Activated CD8-positive, alpha-beta memory T cell treated with anti-CD3 and anti-CD28 coated beads for 24 hours (primary cell): ENCODE measurements around the gene SLC9A7.
"Not testable (repeated sequence)": the region's sequence is repeated elsewhere in the genome, so short reads cannot be mapped to it uniquely, and the experiment has no call there.

ENCODE experiments used
- DNase-seq: peaks from one replicate; pipeline ENCODE4 v3.0.0-alpha.2; 2020

The SLC9A7 gene

DNA sequence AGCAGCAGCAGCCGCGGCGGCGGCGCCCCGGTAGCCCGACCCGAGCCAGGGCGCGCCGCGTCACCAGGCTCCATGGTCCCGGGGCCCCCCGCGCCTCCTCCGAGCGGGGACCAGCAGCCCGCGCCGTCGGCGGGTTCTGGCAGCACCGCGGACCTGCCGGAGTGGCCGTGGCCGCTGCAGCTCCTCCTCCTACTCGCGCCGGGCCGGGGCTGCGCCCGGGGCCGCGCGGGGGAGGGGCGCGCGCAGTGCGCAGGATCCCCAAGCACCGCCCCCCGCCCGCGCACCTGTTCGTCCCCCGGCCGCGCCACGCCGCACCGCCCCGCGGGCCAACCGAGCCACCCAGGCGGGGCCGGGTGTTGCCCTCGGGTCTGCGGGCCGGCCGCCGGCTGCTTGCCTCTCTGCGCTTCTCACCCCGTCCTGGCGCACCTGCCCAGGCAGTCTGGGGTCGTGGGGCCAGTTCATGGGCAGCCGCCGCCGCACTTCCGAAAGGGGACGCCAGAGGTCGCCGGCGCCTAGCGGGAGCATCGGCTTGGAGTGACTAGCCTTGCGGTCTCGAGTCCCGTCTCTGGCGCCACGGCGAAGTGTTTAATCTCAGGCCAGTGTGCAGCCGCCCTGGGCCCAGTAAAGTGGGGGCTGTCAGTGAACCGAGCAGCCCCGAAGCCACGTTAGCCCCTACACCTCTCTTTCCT lies at the start of gene SLC9A7:
Gene SLC9A7, minus strand, starts transcription at position 163 of the 689 bp plus-strand sequence. Its CDS starts 89 bp downstream, at position 74.
- DNase-seq: peak; percentile 94

- no peak for DNase-seq
Observed at GRCh38 chrX:46805270-46805669, 46.4 kb upstream of the SLC9A7 start.

GRCh38 chrX:46803140-46803539 lies 44.2 kb upstream of the SLC9A7 start:
- no peak for DNase-seq

DNA sequence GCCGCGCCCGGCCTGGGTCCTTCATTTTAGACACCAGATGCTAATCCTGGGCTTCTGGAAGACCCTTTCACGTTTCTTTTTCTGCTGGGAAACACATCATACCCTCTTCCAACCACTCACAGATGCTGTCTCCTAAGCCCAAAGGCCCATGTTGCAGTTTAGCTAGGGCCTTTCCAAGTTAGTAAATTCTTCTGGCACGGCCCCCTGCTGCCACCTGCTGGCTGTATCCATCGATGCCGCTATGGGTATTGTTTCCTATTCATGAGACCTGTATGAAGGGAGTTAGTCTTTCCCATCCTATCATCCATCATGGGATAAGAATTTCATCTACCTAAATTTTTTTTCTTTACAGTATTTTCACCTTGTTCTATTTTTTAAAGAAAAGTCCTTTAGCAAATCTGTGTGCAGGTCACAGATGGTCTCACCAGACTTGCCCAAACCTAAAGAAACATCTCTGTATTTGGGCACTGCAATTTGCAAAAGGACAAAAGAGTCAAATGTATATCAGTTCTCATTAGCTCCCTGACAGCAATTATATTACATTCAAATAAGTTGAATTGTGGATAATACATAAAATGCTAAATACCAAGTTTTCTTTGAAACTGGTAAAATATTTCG lies 37.8 kb upstream of the SLC9A7 start:
- peak; percentile 87 for DNase-seq

DNA sequence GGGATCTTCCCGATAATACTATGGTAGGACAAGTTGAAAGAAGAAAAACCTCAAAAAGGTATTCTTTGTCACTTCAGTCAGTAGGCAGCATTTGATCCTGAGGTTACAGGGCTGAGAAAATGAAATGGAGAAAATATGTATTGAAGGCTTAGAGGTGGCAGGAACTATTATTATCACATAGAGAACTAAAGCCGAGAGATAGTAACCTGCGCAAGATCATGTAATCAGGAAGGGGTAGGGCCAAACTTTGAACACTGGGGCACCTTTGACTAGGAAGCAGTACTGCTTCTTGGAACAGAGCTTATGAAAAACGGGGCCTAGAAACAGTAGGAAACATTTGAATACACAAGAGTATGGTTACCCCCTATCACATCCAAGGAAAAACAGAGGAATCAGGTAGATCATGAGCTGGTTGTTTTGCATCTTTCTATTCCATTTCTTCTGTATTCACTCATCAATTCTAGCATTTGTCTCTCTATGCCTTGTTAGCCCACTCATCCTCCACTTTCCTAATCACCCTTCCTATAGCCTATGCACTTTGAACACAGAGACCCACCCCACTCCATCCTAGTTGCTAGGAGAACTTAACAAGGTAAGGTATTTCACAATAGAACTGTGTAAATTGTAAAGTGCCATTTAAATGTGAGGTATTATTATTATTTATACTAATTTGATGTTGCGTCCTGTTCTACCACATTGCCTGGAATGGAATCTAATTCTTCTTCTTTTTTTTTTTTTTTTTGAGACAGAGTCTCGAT lies 34.6 kb upstream of the SLC9A7 start:
- no peak for DNase-seq

GRCh38 chrX:46792810-46793188 lies 33.9 kb upstream of the SLC9A7 start:
- no peak for DNase-seq

DNA sequence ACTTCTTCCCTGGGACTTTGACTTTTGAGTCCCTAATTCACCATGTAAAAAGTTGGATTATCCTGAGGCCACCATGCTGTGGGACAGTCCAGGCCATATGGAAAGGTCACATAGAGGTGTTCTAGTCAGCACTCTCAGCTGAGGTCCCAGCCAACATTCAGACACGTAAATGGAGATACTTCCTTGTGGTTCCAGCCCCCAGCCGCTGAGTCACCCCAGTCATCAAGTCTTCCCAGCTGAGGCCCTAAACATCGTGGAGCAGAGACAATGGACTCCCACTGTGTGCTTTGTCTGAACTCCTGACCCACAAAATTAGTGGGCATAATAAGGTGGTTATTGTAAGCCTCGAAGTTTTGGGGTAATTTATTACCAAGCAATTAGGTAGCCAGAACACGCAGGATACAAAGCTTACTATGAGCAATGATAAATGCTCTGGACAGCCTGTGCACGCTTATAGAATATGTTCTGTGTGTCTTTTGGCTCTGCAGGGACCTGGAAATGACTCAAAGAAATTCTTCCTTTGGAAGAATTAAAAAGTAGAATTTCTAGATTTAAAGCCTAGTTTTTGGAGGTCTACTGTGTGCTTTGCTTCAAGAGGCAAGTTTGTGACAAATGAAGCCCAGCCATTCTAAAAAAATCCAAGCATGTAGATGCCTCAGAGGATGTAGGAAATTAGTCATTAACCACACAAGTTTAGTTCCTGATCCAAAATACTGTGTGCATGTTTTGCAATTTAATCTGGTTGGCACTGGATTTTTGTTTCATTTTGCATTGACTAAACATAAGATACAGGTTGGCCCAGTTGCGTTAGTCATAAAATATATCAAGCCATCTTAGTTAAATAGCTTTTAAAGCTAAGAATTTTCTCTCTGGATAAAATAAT lies 33.2 kb upstream of the SLC9A7 start:
- no peak for DNase-seq

- no peak for DNase-seq
Observed at GRCh38 chrX:46788902-46789301, 30.0 kb upstream of the SLC9A7 start.

GRCh38 chrX:46784437-46784836 lies 25.5 kb upstream of the SLC9A7 start:
- not testable (repeated sequence) for DNase-seq

DNA sequence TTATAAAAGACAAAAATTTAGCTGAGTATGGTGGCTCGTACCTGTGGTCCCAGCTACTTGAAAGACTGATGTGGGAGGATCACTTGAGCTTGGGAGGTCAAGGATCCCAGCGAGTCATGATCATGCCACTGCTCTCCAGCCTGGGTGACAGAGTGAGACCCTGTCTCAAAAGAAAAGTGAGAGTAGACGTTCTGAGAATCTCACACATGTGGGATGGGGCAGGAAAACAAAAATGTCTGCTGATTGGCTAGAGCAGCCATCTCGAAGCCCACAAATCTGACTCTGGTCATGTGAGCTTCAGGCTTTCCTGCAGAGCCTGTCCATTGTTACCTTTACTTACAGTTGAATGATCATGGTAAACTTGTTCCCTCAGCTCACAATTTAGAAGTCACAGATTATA lies 23.1 kb upstream of the SLC9A7 start:
- DNase-seq: no peak

- no peak for DNase-seq
Observed at GRCh38 chrX:46777971-46778810, 19.3 kb upstream of the SLC9A7 start.

DNA sequence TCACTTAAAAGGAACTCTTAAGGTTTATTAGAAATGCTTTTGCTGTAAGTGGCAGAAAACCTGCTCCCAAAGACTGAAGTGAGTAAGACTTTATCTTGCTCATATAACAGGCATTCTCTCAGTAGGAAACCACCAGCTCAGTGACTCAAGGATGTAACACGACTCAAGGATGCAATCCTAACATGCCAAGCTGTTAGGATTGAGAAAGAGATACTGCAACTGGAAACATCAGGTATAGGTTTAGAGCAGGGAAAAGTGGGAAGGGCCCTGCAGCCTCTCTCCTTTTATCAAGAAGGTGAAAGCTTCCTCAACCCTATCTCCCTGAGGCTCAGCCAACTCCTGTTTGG lies 11.9 kb upstream of the SLC9A7 start:
- DNase-seq: no peak

DNA sequence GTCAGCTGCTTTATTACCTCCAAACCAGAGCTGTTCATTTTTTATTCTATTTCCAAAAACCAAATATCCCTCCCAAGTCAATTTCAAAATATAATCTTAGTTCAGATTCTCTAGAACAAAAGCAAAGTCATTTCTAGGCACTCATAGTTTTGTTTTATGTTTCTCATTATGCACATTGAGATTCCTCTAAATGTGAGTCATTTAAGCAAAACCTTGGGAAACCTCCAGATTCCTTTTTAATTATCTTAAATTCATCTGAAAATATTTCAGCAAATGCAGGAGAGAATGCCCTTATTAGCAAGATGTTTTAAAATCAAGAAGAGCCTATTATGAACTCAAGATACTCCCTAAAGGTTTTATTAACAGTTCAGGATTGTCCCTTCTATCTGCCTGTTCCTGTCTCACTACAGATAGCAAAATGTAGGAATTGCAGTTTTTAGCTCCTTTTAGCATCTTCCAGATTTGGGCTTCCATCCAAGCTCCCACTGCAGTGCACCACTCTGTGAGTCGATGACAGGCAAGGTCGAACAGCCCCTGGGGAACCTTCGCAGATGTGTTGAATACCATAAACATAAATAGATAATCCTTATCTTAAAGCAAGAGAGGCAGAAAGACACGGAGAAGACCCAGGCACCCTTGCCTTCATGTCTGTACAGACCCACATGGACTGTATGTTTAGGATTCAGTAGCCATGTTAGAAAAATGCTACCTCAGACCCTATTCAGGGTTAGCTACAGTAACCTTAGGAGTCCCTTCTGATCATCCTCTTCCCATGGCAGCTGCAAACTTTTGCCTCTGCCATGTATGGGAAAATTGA lies 11.3 kb upstream of the SLC9A7 start:
- no peak for DNase-seq

DNA sequence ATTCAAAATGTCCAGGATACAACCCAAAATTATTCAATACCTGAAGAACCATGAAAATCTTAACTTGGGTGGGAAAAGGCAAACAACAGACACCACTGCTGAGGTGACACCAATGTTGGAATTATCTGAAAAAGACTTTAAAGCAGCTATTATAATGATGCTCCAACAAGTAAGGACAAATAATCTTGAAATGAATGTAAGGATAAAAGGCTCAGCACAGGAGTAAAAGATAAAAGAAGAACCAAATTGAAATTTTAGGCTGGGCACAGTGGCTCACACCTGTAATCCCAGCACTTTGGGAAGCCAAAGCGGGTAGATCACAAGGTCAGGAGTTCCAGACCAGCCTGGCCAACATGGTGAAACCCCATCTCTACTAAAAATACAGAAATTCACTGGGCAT lies 4.0 kb upstream of the SLC9A7 start:
- DNase-seq: no peak

DNA sequence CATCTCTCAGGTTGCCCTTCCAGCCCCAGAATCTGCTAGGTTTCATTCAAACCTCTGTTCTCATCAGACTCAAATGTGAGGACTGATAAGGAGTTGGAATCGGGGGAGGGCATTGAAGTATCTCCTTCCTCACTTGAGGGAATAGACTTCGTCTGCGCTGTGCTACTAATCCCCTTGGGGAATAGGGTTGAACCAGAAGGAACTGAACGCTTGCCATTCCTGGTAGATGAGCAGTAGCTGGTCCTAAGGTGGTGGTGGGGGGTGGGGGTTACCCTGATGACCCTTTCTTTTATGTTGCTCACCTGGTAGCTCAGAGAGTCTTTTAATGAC lies 692 bp upstream of the SLC9A7 start:
- no peak for DNase-seq

- DNase-seq: no peak
Observed at GRCh38 chrX:46758163-46758955, 559 bp downstream of the SLC9A7 start.

DNA sequence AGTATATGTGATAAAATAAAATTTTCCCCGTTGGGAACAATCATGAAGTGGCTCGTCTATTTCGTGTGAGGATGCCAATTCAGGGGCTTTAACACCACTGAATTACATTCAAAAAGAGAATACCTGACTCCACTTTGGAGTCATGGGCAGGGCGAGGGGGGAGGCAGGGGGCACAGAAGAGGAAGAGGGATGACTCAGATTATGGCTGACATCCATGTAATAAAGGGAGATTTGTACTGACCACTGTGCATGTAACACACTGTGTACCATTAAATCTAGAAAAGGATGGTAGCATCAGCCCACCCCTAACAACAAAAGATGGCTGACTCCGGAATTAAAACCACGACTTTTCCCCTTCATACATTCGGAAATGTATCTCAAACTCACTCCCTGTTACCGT lies 1.3 kb downstream of the SLC9A7 start:
- no peak for DNase-seq

- no peak for DNase-seq
Observed at GRCh38 chrX:46757052-46757451, 1.9 kb downstream of the SLC9A7 start.

DNA sequence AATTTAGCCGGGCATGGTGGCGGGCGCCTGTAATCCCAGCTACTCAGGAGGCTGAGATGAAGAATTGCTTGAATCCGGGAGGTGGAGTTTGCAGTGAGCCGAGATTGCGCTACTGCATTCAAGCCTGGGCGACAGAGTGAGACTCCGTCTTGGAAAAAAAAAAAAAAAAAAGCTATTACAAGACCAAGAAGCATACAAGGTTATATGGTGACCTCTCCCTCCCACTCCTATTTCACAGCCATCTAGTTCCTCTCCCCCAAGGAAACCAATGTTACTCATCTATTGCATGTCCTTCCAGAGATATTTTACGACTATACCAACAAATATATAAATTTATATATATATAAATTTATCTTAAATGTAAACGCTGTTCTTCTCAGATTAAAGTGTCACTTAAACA lies 3.2 kb downstream of the SLC9A7 start:
- DNase-seq: no peak

GRCh38 chrX:46754586-46755061 lies 4.3 kb downstream of the SLC9A7 start:
- no peak for DNase-seq

DNA sequence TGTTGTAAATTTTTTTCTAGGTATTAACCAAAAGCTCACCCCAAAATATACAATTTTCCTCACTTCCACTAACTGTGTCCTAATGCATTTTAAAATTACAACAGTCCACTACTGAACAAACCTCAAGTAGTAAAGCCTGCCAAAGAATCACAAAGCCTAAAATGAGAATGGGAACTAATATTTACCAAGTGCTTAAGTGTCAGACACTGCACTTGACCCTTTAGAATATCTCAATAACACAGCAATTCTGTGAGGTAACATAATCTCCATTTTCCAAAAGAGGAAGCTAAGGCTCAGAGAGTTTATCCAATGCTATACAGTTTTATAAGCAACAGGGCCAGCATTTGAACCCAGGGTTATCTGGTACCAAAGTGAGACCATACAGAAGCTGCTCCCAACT lies 4.9 kb downstream of the SLC9A7 start:
- no peak for DNase-seq
